Activated CD8-positive, alpha-beta memory T cell treated with anti-CD3 and anti-CD28 coated beads, Interleukin-2, amount 50 U/mL, for 1 hour (primary cell): ENCODE data around the gene IFNAR2.
"Not testable (repeated sequence)": the region's sequence is repeated elsewhere in the genome, so short reads cannot be mapped to it uniquely, and the experiment has no call there.

Source experiments
- DNase-seq: peaks from one replicate; pipeline ENCODE4 v3.0.0-alpha.2; 2020; ENCODE audit errors: extremely low read depth

IFNAR2 gene

DNA sequence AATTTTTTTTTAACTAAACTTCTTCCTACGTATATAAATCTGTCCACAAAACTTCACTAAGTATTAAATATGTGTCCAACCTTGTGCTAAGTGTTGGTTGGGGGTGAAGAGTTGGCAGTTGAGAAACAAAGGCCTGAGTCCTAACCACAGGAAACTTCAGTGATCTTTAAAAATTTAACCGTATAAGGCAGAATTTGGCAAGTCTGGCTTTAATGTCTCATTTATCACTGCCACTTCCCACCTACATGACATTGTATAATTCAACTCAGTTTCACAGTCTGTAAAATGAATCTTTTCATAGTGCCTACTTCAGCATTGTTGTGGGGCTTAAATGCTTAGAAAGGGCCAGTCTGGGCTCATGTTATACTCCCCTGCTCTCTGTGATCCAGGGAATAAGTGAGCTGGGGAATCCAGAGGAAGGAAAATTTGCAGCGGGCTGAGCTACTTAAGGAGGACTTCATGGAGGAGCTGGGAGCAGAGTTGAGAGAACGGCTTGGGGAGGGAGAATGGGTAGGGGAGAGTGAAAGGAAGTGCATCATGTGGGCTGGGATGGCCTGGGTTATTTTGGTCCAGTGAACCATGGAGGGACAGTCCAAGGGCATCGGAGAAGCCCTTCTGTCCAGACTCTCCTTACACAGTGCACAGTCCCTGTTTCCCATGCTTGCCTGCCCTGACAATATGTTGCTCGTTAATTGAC lies 14.5 kb downstream of the IFNAR2 start:
- DNase-seq = no peak

DNA sequence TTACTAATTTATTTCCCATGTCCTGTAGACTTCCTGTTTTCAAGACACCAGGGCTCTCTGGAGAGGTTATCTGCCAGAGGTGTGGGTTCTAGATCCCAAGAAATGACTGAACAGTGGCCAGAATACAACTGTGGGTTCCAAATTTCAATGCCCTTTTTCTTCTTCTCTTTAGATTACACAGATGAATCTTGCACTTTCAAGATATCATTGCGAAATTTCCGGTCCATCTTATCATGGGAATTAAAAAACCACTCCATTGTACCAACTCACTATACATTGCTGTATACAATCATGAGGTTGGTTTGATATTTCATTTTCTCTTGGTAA lies 15.0 kb downstream of the IFNAR2 start:
- DNase-seq = no peak

DNA sequence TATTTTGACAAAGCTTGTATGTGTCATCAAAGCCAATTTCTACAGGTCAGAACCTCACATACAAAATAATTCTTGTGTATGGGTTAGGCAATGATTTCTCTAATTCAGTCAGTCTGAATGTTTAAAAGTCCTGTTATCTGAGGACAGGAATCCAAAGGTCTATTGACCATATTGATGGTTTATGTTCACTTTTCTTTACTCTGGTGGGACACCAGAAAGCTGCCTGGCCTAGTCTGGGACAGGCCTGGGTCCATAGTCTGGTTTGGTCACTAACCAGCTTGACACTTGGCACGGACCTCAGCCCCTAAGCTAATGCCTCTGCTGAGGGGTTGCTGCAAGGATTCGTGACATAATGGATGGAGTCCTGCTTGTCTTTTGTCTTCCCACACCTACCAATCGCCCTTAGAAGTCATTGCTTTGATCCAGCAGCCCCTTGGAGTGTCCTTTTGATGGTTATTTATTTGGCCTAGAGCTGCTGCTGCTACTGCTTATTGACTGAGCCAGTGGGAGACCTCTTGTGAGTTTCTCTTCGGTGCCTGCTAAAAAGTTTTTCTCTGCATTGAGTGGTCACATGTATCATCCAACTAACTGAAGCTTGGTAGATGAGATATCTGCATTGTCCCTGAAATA lies 15.7 kb downstream of the IFNAR2 start:
- DNase-seq = no peak

DNA sequence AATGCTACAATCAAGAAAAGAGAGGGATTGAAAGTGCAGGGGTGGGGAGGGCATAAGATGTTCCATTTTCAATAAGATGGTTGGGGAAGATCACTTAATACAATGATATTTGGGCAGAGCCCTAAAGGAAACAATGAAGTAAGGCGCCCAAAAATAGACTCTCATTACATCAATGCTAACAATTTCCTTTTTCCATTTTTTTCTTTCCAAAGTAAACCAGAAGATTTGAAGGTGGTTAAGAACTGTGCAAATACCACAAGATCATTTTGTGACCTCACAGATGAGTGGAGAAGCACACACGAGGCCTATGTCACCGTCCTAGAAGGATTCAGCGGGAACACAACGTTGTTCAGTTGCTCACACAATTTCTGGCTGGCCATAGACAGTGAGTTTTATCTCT lies 16.8 kb downstream of the IFNAR2 start:
- no peak for DNase-seq

DNA sequence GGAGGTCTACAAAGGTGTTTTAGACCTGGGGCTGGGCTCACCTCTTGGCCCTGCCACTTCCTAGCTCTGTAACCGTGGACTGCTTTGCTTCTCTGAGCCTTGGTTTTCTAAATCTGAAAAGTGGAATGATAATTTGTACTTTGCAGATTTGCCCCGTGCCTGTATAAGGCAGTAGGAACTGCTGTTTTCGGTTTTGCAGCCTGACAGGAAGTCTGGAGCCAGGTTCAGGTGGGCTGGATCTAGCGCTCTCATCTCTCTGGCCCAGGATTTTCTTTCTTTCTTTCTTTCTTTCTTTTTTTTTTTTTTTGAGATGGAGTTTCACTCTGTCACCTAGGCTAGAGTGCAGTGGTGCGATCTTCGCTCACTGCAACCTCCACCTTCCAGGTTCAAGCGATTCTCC lies 17.2 kb downstream of the IFNAR2 start:
- DNase-seq = no peak

DNA sequence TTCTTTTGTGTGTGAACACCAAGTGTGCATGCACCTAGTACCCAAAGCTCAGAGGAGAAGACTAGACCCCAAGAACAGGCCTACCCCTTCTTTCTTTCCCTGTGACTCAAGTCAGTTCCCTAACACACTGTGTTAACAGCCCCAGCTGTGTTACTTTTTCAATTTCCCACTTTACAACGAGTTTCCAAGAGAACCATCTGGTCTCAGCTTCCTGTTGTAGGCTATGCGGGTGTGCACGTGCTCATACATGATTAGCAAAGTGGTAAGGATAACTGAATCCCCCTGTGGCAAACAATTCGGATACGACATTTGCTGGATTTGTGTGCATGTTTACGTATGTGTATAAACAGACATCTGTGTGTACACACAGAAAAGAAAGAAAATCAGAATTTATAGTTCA lies 17.9 kb downstream of the IFNAR2 start:
- no peak for DNase-seq

DNA sequence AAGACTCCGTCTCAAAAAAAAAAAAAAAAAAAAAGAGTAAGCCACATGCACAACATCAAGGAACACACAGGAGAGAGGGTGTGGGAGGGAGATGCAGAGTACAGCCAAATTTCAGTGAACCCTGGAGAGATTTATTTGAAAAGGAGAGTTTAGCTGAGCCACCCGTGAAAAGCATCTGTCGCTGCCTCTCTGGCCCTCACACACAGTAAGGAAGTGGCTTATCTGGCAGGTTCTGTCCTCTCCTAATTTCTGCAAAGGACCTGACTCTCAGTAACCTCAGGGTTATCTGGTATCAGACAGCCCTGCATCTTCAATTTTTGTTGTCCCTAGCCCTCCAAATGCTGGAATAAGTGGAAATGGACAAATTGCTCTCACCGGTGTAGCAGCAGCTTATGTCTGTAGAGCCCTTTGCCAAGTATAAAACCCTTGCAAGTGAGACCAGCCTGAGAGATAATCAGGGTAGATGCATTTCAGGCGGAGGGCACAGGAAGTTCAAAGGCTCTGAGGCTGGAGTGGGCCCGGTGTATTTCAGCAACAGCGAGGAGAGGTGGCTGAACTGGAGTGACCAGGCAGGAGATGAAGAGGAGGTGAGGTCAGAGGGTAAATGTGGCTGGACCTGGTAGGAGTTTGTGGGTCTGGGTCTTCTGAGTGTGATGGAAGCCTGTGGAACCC lies 19.7 kb downstream of the IFNAR2 start:
- DNase-seq = no peak

DNA sequence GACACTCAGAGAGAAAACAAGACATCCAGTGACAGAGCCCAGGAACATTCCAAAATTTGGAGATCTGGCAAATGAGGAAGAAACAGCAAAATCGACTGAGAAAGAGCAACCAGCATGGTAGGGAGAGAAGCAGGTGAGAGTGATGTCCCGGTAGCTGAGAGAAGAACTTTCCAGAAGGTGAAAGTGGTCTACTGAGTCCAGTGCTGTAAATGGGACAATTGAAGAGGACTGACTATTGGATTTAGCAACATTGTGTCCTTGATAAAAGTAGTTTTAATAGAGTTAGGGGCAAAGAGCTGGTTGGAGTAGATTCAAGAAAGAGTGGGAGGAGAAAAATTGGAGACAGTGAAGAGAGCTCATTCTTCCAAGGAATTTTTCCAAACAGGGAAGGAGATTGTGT lies 21.4 kb downstream of the IFNAR2 start:
- no peak for DNase-seq

DNA sequence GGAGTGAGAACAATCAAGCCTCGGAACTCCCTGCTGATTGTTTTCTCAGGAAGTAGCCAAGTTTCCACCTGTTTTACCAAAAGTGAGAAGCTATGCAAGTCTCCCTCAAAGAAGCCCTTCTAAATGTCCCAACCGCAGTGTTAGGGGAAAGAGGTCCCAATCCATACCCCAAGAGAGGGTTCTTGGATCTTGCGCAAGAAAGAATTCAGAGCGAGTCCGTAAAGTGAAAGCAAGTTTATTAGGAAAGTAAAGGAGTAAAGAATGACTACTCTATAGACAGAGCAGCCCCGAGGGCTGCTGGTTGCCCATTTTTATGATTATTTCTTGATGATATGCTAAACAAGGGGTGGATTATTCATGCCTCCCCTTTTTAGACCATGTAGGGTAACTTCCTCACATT lies 23.6 kb downstream of the IFNAR2 start:
- not testable (repeated sequence) for DNase-seq

DNA sequence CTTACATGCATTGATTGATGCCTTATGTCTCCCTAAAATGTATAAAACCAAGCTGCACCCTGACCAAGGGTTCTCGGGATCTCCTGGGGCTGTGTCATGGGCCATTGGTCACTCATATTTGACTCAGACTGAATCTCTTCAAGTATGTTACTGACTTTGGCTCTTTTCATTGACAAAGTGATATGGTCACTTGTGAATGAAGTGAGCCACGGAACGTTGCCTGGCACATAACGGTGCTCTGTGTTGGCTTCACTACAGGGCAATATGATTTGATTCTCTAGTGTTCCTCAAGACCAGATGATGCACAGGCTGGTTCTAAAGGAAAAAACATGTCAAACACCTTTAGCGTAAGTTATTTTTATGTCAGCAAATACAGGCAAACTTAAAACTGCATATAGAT lies 25.0 kb downstream of the IFNAR2 start:
- DNase-seq = no peak

DNA sequence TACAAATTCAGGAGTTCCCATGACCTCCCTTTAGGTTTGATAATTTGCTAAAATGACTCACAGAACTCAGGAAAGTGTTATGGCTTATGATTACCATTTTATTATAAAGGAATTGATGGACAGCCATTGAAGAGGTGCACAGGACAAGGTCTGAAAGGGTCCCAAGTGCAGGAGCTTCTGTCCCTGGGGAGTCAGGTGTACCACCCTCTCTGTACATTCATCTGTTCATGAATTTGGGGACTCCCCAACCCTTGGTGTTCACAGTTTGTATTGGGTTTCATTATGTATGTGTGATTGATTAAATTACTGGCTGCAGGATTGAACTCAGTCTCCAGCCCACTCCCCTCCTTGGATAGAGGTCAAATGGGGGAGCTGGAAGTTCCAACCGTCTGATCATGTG lies 25.7 kb downstream of the IFNAR2 start:
- no peak for DNase-seq

DNA sequence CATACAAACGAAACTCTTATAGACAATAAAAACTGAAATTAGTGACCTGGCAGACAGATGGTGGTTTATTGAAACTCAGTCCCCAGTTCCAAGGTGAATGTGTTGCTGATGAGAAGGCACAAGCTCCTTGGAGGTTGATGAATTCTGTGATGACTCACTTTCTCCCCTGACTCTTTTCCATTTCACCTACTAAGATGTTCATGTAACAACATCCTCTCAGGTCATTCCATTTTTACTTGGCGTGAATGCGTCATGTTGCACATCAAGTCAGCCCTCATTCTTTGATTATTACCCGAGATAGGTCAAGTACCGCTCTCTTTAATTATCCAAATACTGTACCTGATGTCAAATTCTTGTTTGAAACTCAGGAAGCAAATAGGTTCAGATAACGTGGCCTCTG lies 26.3 kb downstream of the IFNAR2 start:
- no peak for DNase-seq

DNA sequence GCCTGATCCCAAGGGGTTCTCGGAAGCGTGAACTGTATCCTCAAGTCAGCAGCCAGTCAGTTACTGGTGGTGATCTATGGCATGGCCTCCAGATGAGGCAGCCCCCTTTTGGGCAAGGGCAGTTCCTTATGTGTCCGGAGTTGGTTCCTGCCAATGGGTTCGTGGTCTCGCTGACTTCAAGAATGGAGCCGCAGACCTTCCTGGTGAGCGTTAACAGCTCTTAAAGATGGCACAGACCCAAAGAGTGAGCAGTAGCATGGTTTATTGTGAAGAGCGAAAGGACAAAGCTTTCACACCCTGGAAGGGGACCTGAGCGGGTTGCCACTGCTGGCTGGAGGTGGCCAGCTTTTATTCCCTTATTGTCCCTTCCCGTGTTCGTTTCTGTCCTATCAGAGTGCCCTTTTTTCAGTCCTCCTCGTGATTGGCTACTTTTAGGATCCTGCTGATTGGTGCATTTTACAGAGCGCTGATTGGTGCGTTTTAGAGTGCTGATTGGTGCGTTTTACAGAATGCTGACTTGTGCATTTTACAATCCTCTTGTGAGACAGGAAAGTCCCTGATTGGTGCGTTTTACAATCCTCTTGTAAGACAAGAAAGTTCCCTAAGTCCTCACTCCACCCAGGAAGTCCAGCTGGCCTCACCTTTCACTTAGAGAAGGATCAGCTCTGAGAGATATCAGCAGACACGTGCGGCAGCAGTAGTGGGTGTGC lies 27.5 kb downstream of the IFNAR2 start:
- DNase-seq = no peak

DNA sequence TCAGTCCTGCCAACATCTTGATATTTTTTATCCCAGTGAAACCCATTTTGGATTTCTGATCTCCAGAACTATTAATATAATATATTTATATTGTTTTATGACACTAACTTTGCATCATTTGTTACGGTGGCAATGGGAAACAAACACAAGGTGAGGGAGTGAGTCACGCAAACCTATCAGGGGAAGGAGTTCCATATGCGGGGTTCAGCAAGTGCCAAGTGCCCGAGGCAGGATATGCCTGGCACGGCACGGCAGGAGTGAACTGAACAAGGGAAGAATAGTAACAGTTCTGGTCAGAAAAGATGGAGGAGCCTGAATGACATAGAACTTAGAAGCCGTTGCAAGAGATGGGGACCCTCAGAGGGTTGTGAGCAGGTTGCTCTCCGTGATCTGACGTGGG lies 28.7 kb downstream of the IFNAR2 start:
- no peak for DNase-seq

DNA sequence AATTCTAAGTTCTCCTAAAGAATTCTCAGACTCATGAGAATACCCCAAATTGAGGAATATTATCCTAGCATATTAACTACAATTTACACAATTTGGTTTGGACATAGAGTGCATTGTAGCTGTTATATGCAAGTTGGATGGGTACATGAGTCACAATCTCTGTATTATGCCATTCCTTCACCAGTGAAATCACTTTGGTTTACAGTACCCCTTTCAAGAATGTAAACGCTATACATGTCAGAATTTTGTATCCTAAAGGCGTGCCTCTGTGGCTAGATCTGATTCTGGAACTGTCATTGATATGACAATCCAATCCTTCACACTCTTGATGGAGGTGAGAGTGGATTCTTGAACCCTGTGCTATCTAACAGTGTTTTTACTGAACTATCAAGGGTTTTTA lies 29.7 kb downstream of the IFNAR2 start:
- no peak for DNase-seq

DNA sequence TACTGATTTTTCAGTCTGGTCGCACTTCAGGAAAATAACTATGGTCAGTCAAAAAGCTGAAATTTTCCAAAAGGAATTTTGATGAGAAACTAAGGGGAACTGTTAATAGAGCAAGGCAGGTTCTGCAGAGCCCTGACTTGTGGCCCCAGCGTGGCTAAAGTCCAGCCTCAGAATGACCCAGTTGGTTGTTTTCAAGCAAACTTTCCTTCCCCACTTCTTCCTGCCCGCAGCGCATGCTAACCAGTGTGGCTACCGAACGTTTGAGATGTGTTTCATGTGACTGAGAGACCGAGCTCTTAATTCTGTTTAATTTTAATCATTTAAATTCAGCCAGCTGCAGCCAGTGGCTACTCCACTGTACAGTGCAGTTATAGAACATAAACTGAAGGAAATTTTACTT lies 30.3 kb downstream of the IFNAR2 start:
- no peak for DNase-seq

DNA sequence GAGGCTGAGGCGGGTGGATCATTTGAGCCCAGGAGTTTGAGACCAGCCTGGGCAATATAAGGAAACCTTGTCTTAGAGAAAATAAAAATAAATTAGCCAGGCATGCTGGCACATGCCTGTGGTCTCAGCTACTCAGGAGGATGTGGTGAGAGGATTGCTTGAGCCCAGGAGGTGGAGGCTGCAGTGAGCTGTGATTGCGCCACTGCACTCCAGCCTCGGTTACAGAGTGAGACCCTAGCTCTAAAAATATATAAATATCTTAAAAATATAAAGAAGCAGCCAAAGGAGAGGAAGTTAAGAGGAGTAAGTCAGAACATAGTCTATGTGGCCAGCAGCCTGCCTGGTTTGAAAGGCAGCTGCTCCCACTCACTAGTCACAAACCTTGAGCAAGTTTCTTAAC lies 31.9 kb downstream of the IFNAR2 start:
- DNase-seq = no peak

DNA sequence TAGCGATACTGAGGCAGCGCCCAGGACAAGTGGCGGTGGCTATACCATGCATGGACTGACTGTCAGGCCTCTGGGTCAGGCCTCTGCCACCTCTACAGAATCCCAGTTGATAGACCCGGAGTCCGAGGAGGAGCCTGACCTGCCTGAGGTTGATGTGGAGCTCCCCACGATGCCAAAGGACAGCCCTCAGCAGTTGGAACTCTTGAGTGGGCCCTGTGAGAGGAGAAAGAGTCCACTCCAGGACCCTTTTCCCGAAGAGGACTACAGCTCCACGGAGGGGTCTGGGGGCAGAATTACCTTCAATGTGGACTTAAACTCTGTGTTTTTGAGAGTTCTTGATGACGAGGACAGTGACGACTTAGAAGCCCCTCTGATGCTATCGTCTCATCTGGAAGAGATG lies 33.2 kb downstream of the IFNAR2 start:
- DNase-seq = no peak

DNA sequence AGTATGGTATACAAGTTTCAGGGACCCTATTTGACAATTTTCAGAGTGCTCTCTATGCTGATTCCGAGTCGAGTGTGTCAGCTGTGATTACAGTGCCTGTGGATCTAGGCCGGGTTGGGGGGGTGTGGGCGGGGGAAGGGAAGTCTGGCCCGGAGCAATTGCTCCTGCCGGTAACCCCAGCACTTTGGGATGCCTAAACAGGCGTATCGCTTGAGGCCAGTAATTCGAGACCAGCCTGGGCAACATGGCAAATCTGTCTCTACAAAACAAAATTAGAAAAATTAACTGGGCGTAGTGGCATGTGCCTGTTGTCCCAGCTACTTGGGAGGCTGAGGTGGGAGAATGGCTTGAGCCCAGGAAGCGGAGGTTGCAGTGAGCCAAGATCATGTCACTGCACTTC lies 34.8 kb downstream of the IFNAR2 start:
- DNase-seq = no peak

DNA sequence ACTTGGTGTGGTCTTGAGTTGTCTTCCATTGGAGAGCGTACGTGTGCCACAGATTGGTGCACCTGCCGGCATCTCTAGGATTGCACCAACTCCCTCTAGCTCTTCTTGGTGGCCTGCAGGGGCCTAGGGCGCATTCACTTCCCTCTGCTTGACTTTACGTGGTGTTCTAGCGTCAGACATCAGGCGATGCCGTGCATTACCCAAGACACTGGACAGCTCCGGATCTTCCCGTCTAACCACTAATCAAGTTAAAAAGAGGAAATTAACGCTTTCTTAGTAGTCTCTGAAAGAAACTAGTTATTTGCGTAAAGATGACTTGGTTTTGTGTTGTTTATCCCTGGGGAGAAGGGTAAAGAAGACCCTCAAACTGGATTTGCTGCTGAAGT lies 35.9 kb downstream of the IFNAR2 start:
- no peak for DNase-seq

DNA sequence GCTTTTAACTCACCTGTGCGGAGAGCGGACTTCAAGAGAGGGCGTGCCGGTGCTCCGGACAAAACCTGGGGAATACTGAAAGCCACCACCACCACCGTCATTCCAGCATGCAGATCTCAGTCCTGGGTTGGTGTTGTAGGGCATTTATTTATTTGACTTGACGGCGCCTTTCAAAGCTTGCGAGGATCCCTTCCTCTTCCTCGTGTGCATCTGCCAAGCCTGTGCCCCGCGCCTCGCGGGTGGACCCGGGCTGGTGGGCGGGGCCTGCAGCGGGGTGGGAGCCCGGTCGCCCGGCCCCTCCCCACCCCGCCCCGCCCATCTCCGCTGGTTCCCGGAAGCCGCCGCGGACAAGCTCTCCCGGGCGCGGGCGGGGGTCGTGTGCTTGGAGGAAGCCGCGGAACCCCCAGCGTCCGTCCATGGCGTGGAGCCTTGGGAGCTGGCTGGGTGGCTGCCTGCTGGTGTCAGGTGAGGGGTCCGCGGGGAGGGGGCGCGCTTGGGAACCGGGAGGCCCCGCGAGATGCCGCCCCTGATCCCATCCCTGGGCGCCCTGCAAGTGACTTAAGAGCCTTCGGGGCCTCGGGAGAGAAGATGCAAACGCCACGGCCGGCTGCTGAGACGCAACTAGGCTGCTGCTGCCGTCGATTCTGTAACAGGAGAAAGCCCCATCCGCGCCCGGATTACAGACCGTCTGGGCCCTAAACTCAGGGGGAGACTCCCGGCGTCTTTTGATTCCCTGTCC lies 36.5 kb downstream of the IFNAR2 start, which contains the start of gene IL10RB:
TSS of gene IL10RB (plus strand) at position 318 of the 739 bp plus-strand sequence. CDS start at position 417, 99 bp downstream.
- DNase-seq = no peak

DNA sequence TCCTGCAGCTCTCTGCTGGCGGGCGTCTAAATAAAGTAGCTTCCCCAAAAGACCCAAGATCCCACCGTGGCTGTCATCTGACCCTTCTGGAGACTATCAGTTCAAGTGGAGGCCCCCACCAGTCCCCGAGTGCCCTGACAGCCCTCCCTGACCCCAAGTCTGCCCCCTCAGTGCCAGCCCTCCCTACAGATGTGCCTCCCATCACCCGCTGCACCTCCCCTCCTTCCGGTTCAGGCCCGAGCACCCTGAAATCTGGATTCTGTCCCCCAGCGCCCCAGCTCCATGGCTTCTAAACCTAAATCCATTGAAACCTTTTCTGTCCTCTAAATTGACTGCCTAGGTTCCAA lies 37.0 kb downstream of the IFNAR2 start:
- DNase-seq = no peak
